ENCODE measurements around the gene DRC7.
"Not testable (repeated sequence)": the region's sequence is repeated elsewhere in the genome, so short reads cannot be mapped to it uniquely, and the experiment has no call there.

Gene DRC7

DNA sequence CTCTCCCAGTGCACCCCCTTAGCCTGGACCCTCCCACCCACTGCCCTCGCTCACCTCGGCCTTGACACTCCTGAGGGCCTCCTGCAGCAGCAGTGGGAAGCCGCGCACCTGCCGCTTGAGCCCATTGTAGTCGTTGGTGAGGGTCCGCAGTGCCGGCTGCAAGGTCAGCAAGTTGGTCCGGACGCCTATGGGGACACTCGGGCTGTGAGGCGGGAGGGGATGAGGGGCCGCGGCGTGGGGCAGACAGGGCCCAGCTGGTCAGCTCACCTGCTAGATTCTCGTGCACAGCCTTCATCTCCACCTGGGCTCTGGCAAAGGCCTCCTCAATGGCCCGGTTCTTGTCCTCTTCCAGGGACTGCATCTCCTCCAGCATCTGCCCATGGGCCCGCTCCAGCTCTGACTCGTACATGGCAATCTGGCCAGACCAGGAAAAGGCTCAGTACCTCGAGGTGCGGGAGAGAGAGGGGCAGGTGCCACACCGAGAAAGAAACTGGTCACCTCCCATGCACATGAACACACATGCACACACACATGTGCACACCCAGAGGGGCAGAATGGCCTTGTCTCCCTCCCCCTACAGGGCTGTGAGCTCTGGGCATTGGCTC is 75.0 kb downstream of the DRC7 start:
- FAIRE-seq (no peak), DNase-seq (ENCODE audit: extremely low spot score, insufficient read length, low read depth) (no peak)

DNA sequence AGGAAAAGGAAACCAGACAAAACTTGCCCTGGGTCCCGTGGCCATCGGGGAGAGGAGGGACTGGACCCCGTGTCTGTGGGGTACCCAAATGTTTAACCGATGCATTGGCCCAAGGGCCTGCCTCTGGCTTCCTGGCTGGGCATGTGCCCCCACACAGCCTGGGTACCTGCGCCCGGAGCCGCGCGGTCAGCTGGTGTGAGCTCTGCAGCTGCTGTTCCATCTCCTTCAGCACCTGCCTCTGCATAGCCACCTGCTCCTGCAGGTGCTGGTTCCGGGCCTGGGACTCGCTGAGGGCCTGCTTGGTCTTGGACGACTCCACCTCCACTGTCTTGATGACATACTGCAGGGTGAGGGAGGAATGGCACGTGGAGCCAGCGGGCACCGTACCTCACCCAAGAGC is 75.8 kb downstream of the DRC7 start:
- no peak for DNase-seq (ENCODE audit: extremely low spot score, insufficient read length, low read depth)
- no peak for FAIRE-seq

DNA sequence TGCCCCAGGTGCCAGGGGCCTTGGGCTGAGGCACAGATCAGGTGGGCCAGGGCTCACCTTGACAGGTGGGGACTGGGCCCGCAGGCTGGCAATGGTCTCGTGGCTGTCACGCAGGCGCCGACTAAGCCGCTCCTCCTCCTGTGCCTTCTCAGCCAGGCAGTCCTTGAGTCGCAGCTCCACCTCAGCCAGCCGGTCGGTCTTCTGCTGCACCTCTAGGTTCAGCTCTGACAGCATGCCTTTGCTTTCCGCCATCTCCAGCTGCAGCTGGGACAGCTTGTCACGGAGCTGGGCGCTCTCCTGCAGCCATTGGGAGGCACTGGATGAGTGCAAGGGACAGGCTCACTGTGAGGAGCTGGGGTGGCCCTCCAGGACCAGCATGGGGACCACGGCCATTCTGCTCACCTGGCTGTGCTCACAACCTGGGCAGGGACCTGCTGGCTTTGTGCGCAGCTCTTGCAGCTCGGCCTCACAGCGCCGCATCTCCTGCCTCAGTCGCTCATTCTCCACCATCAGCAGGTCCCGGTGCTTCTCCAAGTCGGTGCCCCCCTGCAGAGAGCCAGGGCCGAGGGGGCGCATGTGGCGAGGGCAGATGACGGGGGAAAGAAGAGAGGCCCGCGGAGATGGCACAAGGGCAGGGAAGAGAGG is 76.7 kb downstream of the DRC7 start:
- no peak for FAIRE-seq
- no peak for DNase-seq (ENCODE audit: extremely low spot score, insufficient read length, low read depth)

DNA sequence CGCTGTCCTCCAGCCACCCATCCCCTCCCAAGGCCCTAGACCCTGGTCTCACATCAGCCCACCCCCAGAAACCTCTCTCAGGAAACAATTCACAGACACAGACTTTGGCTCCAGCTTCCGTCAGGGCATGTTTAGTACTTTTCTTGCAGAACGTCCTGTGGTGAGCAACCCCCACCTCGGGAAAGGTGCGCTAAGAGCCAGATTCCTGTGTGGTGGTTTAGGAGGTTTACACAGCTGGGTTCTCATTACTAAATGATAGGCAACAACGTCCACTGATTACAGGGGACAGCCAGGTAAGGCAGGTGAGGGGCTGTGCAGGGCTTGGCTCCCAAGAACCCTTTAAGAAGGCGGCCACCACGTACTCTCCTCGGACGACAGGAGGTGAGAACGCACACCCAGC is 78.4 kb downstream of the DRC7 start:
- no peak for FAIRE-seq
- DNase-seq (ENCODE audit: extremely low spot score, insufficient read length, low read depth): no peak

DNA sequence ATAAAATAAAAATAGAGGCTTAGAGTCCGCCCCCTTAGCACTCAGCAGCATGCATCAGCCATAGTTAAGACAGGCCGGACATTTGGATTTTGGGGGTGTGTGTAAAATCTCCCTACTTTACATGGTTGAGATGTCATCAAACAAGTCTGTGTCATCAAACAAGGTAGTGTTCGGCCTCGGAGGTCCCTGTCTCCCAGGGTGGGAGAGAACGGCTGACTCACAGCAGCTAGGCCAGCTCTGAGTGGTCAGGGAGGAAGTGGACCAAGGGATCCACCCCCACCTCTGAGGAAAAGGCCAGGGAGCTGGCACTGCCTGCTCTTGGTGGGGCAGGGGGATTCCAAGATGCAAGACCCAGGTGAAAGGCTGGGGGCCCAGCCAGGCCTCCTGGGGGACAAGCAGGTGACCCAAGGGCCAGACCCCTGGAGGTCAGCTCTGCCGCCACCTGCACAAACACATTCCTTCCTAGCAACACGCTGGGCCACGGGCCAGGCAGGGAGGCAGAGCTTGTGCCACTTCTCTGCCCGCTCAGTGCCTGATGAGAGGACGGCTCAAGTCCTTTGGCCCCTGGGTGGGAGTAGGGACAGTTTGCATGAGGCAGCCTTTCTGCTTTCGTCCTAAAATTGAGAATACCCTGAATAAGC is 79.2 kb downstream of the DRC7 start:
- FAIRE-seq (no peak), DNase-seq (ENCODE audit: extremely low spot score, insufficient read length, low read depth) (no peak)

DNA sequence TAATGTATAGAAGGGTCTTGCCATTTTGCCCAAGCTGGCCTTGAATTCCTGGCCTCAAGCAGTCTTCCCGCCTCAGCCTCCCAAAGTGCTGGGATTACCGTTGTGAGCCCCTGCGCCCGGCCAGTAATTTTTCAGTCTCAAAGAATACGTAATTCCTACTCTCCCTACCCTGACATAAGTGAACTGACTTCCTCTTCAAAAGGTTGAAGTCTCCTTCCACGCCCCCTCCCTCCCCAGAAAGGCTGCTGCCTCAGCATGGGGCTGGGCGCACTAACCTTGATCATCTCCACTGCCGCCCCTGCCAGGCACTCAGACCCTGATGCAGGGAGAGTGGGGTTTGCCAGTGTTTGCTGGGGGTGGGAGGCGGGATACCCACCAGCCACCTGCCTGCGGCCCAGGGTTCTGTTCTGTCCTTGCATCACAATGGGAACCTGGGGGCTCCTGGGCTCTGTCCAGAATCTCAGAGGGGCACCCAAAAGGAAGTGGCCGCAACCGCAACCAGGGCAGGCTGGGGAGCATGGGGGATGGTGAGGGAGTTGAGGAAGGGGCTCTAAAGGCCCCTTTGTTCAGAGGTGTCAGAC is 80.2 kb downstream of the DRC7 start:
- FAIRE-seq (no peak), DNase-seq (ENCODE audit: extremely low spot score, insufficient read length, low read depth) (no peak)

DNA sequence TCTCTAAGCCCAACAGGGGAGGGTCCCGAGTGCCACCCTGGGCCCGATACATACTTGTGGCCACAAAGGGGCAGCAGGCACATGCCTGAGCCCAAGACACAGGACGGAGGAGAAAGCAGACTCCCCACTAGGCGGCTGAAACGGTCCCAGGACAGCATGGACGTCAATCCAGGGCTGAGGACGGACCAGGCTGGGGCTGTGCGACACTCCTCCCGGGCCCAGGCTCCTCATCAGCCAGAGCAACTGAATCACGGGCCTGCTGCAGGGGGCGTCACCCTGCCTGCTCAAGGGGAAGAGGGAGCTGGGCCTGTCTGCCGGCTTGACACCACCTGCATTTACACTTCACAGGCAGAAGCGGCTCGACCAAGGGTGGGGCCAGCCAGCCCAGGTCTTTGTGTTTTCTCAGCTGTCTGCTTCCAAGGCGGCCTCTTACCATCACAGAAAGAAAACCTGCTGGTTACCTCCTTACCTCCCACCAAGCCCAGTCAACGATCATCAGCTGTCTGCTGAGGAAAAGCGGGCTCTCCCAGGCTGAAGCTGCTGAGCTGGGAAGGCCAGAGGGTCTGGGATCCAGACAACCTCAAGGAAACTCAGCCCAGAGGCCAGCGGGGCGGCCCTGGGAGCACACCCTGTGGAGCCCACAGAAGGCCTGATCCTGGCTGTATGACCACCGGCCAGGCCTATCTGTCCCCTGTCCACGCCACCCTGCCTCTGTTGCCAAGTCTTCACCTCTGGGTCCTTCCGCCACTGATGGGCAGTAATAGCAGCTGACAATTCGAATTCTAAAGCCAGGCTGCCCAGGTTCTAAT is 81.3 kb downstream of the DRC7 start:
- FAIRE-seq (no peak), DNase-seq (ENCODE audit: extremely low spot score, insufficient read length, low read depth) (no peak)

DNA sequence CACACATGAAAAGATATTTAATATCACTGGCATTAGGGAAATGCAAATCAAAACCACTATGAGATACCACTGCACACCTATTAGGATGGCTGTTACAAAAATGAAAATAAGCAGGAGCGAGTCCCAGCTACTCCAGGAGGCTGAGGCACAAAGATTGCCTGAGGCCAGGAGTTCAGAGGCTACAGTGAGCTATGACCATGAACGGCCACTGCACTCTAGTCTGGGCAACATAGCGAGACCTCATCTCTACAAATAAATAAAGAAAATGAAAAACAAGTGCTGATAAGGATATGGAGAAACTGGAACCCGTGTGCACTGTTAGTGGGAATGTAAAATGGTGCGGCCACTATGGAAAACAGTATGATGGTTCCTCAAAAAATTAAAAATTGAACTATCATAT is 84.1 kb downstream of the DRC7 start:
- DNase-seq (ENCODE audit: extremely low spot score, insufficient read length, low read depth): no peak
- FAIRE-seq: no peak

DNA sequence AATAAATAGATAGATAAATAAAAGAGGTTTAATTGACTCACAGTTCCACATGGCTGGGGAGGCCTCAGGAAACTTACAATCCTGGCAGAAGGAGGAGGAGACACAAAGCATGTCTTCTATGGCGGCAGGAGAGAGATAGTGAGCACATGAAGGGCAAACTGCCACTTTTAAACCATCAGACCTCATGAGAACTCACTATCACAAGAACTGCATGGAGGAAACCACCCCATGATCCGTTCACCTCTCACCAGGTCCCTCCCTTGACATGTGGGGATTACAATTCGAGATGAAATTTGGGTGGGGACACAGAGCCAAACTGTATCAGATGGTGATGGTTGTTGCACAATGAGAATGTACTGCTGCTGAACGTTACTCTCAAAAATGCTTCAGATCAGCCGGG is 85.2 kb downstream of the DRC7 start:
- not testable (repeated sequence) for FAIRE-seq; DNase-seq (ENCODE audit: extremely low spot score, insufficient read length, low read depth)

DNA sequence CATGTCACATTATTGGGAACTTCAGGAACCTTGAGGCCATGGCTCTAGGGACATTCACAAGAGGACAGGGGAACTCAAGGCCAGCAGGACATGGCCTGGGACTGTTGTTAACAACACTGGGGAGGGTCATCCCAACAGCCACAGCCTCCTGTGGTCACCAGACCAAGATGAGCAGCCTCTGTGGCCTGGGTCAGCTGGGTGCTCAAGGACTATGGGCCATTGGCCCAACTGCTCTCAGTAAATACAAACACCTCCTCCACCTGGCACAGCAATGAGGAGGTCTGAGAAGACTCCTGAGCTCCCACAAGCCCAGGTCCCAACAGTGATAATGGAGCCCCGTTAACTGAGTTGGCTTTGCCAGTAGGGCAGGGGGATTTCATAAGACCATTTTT is 86.7 kb downstream of the DRC7 start:
- DNase-seq (ENCODE audit: extremely low spot score, insufficient read length, low read depth): no peak
- FAIRE-seq: no peak
